ENCODE measurements around the gene MAD1L1.

Gene MAD1L1

DNA sequence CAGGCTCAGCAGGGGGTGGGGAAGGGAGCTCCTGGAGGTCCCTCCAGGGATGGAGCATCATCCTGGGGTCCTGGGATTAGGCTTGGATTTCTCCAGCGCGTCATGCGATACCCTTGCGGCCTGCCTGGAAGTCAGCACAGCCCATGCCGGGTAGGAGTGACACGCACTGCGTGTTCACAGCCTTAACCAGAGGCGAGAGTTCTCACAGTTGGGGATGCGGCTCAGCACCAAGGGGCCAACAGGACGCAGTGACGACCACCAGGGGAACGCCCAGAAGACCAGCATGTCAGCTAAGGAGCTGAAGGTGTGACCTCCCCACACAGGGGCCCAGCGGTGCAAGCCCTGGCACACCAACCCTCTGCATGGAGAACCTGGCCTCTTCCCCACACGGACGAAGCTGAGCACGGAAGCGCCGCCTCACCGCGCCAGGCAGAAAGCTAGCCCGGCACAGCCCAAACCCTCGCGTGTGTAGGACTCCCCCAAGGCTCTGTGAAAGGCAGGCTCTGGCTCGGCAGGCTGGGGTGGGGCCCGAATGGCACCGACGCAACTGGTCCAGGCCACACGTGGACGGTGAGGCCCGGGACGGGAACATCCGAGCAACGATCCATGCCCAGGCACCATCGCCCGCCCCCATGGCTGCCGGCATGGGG lies 364.1 kb downstream of the MAD1L1 start:
- no peak overlapping the region for H3K27ac ChIP-seq
- no peaks in the 10 kb centered on the region for H3K27me3 ChIP-seq
- H3K4me1 ChIP-seq (ENCODE audit: control insufficient read depth in 1 of 2, insufficient read depth in 1 of 2, low read depth in 1 of 2, low read length in 1 of 2): no peaks in the 10 kb centered on the region
- TF ChIP-seq, protein P1, sequence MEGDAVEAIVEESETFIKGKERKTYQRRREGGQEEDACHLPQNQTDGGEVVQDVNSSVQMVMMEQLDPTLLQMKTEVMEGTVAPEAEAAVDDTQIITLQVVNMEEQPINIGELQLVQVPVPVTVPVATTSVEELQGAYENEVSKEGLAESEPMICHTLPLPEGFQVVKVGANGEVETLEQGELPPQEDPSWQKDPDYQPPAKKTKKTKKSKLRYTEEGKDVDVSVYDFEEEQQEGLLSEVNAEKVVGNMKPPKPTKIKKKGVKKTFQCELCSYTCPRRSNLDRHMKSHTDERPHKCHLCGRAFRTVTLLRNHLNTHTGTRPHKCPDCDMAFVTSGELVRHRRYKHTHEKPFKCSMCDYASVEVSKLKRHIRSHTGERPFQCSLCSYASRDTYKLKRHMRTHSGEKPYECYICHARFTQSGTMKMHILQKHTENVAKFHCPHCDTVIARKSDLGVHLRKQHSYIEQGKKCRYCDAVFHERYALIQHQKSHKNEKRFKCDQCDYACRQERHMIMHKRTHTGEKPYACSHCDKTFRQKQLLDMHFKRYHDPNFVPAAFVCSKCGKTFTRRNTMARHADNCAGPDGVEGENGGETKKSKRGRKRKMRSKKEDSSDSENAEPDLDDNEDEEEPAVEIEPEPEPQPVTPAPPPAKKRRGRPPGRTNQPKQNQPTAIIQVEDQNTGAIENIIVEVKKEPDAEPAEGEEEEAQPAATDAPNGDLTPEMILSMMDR (IDR thresholded peaks at IDR 0.05): no peak
- H3K36me3 ChIP-seq: no peaks in the 10 kb centered on the region
- no peaks in the 10 kb centered on the region for H3K9me3 ChIP-seq
- no peak overlapping the region for H3K4me3 ChIP-seq (ENCODE audit: low read depth in 1 of 2, low read length in 1 of 2)

DNA sequence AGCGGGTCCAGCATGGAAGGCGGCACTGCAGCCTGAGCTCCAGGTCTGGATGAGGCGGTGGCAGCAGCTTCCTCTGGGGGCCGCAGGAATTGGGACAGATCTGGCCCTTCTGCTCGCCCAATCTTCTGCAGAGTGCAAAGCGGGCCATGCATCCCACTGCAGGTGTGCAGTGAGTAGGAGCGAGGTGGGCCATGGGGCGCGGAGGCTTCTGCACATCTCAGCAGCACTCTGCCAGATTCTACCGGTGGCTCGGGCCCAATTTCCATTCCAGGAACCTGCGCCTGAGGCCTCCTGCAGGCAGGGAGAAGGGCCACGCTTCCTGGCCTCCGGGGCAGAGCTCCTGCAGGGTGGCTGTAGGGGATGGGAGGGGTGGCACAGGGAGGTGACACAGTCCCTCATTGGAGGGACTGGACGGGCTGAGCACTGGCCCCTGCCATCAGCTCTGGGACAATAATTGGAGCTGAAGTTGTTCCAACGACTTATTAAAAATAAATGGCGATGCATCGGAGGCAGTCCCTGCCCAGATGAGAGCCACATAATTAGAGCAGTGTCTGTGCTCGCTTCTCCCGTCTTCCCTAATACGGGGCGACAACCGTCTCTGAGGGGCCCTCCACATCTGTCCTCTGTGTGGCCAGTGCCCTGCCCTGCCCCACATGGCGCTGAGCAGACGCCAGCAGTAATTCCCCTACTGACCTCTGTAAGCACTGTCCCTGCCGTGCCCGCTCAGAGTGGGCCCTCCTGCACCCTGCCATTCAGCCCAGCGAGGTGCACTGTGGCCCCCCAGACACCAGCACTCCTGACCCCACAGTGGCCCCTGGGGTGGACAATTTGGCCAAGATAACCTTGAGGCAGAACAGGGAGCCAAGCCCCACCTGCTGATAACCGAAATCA lies 365.1 kb downstream of the MAD1L1 start:
- Histone ChIP-seq H3K36me3 (no peaks in the 10 kb centered on the region), H3K27ac (no peak overlapping the region), H3K4me3 (ENCODE audit: low read depth in 1 of 2, low read length in 1 of 2) (no peak overlapping the region), H3K9me3 (no peaks in the 10 kb centered on the region), H3K4me1 (ENCODE audit: control insufficient read depth in 1 of 2, insufficient read depth in 1 of 2, low read depth in 1 of 2, low read length in 1 of 2) (no peaks in the 10 kb centered on the region), H3K27me3 (no peaks in the 10 kb centered on the region)
- TF ChIP-seq, protein P1 (IDR thresholded peaks at IDR 0.05): no peak

DNA sequence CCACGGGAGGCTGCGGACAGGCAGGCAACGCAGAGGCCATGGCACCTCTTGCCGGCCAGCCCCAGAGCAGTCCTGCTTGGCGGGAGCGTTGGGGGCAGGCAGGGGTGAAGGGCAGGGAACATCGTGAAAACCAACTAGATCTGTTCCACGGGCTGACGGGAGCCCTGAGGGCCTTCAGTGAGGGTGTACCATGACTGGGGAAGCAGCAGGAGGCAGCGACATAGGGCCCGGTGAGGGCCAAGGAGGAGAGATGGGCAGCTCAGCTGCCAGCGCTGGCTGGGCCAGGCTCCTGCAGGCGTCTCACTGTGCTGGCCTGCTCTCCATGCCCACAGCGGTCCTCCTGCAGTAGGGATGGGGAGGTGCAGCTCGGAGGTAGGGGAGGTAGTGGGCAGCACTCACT lies 366.1 kb downstream of the MAD1L1 start:
- no peak overlapping the region for H3K27ac ChIP-seq
- H3K36me3 ChIP-seq: no peaks in the 10 kb centered on the region
- H3K27me3 ChIP-seq: no peaks in the 10 kb centered on the region
- H3K4me1 ChIP-seq (ENCODE audit: control insufficient read depth in 1 of 2, insufficient read depth in 1 of 2, low read depth in 1 of 2, low read length in 1 of 2): no peaks in the 10 kb centered on the region
- TF ChIP-seq, protein P1 (IDR thresholded peaks at IDR 0.05): no peak
- H3K9me3 ChIP-seq: no peaks in the 10 kb centered on the region
- no peak overlapping the region for H3K4me3 ChIP-seq (ENCODE audit: low read depth in 1 of 2, low read length in 1 of 2)

DNA sequence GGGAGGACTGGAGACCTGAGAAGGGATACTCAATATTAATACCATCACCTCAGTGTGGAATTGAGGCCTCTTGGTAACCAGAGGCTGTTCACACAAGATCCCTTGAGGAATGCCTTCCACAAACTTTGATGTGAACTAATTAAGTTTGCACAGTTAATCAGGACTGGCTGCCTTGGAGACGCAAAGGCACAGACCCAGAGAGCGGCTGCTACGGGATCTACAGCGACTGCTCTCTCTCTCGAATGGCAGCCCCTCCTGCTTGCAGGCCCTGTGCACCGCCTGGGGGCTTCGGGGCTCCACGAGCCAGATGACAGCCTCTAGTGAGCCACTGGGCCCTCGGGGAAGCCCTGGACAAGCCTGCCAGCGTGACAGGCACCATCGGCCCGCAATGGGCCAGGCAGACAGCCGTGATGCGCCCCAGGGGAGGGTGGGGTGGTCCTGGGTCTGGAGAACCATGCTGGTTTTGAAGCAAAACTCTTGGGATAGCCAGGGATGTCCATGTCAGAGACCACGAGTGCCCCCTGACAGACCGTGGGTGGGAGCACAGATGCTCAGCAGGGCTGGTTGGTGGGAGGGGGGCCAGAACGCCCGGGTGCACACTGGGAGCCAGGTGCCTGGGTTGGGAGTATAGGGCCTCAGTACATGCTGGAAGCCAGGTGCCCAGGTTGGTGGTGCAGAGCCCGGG lies 367.0 kb downstream of the MAD1L1 start:
- Histone ChIP-seq H3K9me3 (no peaks in the 10 kb centered on the region), H3K4me3 (ENCODE audit: low read depth in 1 of 2, low read length in 1 of 2) (no peak overlapping the region), H3K4me1 (ENCODE audit: control insufficient read depth in 1 of 2, insufficient read depth in 1 of 2, low read depth in 1 of 2, low read length in 1 of 2) (no peaks in the 10 kb centered on the region), H3K27ac (no peak overlapping the region), H3K36me3 (no peaks in the 10 kb centered on the region), H3K27me3 (no peaks in the 10 kb centered on the region)
- TF ChIP-seq, protein P1 (IDR thresholded peaks at IDR 0.05): no peak

DNA sequence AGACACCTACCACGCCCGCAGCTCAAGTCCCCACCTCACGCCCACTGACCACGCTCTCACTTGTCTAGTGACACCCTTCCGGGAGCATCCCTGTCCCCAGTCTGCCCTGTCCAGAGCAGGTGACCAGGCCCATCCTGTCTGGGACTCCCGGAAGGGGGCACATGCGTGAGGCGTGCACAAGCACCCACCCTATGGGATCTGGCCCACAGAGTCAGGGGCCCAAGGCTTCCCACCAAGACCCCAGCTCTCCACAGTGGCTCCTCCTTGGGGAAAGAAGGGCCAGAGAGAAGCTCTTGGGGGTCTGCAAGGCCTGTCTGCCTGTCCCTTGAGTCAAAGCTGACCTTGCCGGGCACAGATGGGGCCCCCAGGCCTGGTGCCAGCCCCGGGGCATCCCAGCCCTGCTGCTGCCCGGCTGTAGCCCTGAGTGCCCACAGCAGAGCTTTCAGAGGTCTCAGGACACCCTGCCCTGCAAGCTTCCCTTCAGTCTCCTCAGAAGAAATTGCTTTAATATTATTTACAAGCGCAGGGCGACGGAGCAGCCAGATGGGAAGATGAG lies 367.7 kb downstream of the MAD1L1 start:
- no peak overlapping the region for H3K4me3 ChIP-seq (ENCODE audit: low read depth in 1 of 2, low read length in 1 of 2)

More for the DNA sequence above, 367.7 kb downstream of the MAD1L1 start:
- H3K27ac ChIP-seq: no peak overlapping the region
- TF ChIP-seq, protein P1 (IDR thresholded peaks at IDR 0.05): no peak
- H3K36me3 ChIP-seq: no peaks in the 10 kb centered on the region
- H3K9me3 ChIP-seq: no peaks in the 10 kb centered on the region
- no peaks in the 10 kb centered on the region for H3K4me1 ChIP-seq (ENCODE audit: control insufficient read depth in 1 of 2, insufficient read depth in 1 of 2, low read depth in 1 of 2, low read length in 1 of 2)
- no peaks in the 10 kb centered on the region for H3K27me3 ChIP-seq
